ENCODE data around the gene BNIP2.

The BNIP2 gene

DNA sequence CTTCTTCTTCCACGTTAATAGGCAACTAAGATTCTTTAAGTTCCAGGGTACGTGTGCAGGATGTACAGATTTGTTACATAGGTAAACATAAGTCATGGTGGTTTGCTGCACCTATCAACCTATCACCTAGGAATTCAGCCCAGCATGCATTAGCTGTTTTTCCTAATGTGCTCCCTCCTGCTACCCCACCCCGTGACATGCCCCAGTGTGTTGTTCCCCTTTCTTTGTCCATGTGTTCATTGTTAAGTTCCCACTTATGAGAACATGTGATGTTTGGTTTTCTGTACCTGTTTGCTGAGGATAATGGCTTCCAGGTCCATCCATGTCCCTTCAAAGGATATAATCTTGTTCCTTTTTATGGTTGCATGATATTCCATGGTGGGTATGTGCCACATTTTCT is 52.9 kb downstream of the BNIP2 start:
- DNase-seq (ENCODE audit: low read depth in 1 of 2, low spot score in 1 of 2) = no peak

GRCh38 chr15:59632714-59633113 is 56.4 kb downstream of the BNIP2 start:
- DNase-seq (ENCODE audit: low read depth in 1 of 2, low spot score in 1 of 2) = no peak

GRCh38 chr15:59622289-59622688 is 66.8 kb downstream of the BNIP2 start:
- DNase-seq (ENCODE audit: low read depth in 1 of 2, low spot score in 1 of 2) = peak in 1 of 2 donors; percentile 8

GRCh38 chr15:59618406-59618805 is 70.7 kb downstream of the BNIP2 start:
- no peak for DNase-seq (ENCODE audit: low read depth in 1 of 2, low spot score in 1 of 2)

GRCh38 chr15:59616379-59616778 is 72.7 kb downstream of the BNIP2 start:
- DNase-seq (ENCODE audit: low read depth in 1 of 2, low spot score in 1 of 2) = no peak

- DNase-seq (ENCODE audit: low read depth in 1 of 2, low spot score in 1 of 2) = no peak
Measured at GRCh38 chr15:59615661-59616060, 73.5 kb downstream of the BNIP2 start.

DNA sequence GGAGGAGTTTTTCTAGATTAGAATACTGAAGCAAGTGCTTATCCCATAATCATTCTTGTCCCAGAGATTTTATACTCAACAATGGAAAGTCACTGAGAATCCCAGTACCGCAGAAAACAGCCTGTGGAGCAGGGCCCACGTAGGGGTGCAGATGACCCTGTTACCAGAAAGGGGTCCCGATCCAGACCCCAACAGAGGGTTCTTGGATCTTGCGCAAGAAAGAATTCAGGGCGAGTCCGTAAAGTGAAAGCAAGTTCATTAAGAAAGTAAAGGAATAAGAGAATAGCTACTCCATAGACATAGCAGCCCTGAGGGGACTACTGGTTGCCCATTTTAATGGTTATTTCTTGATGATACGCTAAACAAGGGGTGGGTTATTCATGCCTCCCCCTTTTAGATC is 75.0 kb downstream of the BNIP2 start:
- DNase-seq (ENCODE audit: low read depth in 1 of 2, low spot score in 1 of 2) = no peak

DNA sequence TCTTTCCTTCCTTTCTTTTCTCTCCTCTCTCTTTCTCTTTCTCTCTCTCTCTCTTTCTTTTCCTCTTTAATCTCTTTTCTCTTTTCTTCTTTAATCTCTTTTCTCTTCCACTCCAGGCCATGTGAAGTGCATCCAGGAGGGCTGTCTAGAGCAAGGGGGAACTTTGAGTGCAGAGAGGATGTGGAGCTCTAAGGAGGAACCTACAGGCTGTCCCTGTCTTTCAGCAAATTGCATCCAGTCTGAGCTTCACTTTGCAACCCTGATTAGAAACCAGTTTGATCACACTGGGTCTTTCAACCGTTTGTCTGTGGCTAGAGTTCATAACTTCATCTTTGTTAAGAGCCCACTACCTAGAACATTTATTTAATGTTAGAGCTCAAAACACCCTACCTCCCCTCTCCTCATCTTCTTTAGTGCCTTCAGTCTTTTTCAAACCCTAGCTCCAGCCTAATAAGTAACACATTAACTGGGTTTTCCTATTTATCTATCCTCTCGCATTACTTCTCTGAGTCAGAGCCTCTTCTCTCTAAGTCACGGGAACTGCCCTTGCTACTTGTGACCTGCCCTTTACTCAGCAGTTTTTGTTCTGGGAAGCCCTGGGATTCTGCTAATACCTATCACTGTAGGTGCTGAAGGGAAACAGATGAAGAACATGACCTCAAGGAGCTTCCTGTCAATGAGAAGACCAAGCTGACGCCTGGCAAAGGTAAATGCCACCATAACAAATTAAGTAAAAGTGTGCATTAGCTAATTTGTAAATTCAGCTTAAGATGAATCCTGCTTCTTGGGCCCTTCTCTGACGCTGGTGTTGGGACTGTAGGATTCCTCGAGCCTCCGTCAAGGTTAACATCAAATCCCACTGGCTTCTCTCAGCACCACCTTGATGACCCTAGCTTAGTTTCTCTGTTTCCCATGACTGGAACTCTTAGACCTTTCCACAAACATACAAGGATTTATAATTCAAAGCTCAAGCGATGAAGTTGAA is 77.6 kb downstream of the BNIP2 start, which contains the start of gene GCNT3:
TSS of gene GCNT3 (plus strand) at position 508 of the 985 bp plus-strand sequence. CDS start 6,456 bp downstream, outside the sequence.
- DNase-seq (ENCODE audit: low read depth in 1 of 2, low spot score in 1 of 2) = no peak

GRCh38 chr15:59609730-59610712 is 79.1 kb downstream of the BNIP2 start:
- DNase-seq (ENCODE audit: low read depth in 1 of 2, low spot score in 1 of 2) = no peak

Measured in stimulated activated CD4-positive, alpha-beta T cell treated with anti-CD3 and anti-CD28 coated beads, Interleukin-15, amount 100 ng/mL, for 1 hour (primary cell).